ENCODE measurements around the gene ZNF488.

Gene ZNF488

GRCh38 chr10:47329855-47330254 is 54.2 kb downstream of the ZNF488 start:
- H3K27ac ChIP-seq (ENCODE audit: insufficient read depth in 1 of 2, low read depth in 1 of 2, low read length in 2 of 2, poor library complexity in 1 of 2, severe bottlenecking in 2 of 2): no peak overlapping the region
- ChIA-PET POLR2A (no interaction called here), CTCF (no interaction called here)
- no peak overlapping the region for H3K4me3 ChIP-seq (ENCODE audit: control insufficient read depth in 1 of 7, extremely low read depth in 1 of 7, insufficient read depth in 4 of 7, low read depth in 2 of 7, low read length in 6 of 7)
- H3K36me3 ChIP-seq (ENCODE audit: control insufficient read depth in 4 of 4, insufficient read depth in 4 of 4, low read length in 3 of 4): no peaks in the 10 kb centered on the region
- WGBS (ENCODE audit: insufficient coverage): 97% methylated on average over 4 of the region's 4 CpGs
- no peak for DNase-seq
- H3K4me1 ChIP-seq (ENCODE audit: control extremely low read depth in 1 of 4, control insufficient read depth in 4 of 4, insufficient read depth in 4 of 4, low read length in 3 of 4): no peaks in the 10 kb centered on the region
- H3K27me3 ChIP-seq (replicated peaks in 2 of 5; ENCODE audit: control insufficient read depth in 4 of 5, insufficient read depth in 5 of 5, low read length in 4 of 5): peaks cover 0 to 2% (median 0%) of the 10 kb centered on the region in 5 experiments
- H3K9me3 ChIP-seq (ENCODE audit: control extremely low read depth in 1 of 5, control insufficient read depth in 4 of 5, insufficient read depth in 2 of 5, low read depth in 1 of 5, low read length in 4 of 5): no peaks in the 10 kb centered on the region

- H3K27ac ChIP-seq (ENCODE audit: insufficient read depth in 1 of 2, low read depth in 1 of 2, low read length in 2 of 2, poor library complexity in 1 of 2, severe bottlenecking in 2 of 2): no peak overlapping the region
Observed at GRCh38 chr10:47326927-47327330, 57.2 kb downstream of the ZNF488 start.

GRCh38 chr10:47326306-47326926 is 57.7 kb downstream of the ZNF488 start:
- H3K27ac ChIP-seq (ENCODE audit: insufficient read depth in 1 of 2, low read depth in 1 of 2, low read length in 2 of 2, poor library complexity in 1 of 2, severe bottlenecking in 2 of 2): no peak overlapping the region
- DNase-seq: no peak
- no peaks in the 10 kb centered on the region for H3K4me1 ChIP-seq (ENCODE audit: control extremely low read depth in 1 of 4, control insufficient read depth in 4 of 4, insufficient read depth in 4 of 4, low read length in 3 of 4)
- H3K4me3 ChIP-seq (ENCODE audit: control insufficient read depth in 1 of 7, extremely low read depth in 1 of 7, insufficient read depth in 4 of 7, low read depth in 2 of 7, low read length in 6 of 7): no peak overlapping the region
- ChIA-PET CTCF (interaction anchor here (0.8 to 0.9 kb wide), 2 partner anchors 280 to 282 kb away, joined by 3 read pairs; no protein-coding TSS in a partner anchor), POLR2A (no interaction called here)
- H3K27me3 ChIP-seq (replicated peaks in 2 of 5; ENCODE audit: control insufficient read depth in 4 of 5, insufficient read depth in 5 of 5, low read length in 4 of 5): peaks cover 0 to 6% (median 0%) of the 10 kb centered on the region in 5 experiments
- WGBS (ENCODE audit: insufficient coverage): 93% methylated on average over 5 of the region's 5 CpGs
- H3K9me3 ChIP-seq (ENCODE audit: control extremely low read depth in 1 of 5, control insufficient read depth in 4 of 5, insufficient read depth in 2 of 5, low read depth in 1 of 5, low read length in 4 of 5): no peaks in the 10 kb centered on the region
- H3K36me3 ChIP-seq (ENCODE audit: control insufficient read depth in 4 of 4, insufficient read depth in 4 of 4, low read length in 3 of 4): no peaks in the 10 kb centered on the region

More at GRCh38 chr10:47326927-47327330, 57.2 kb downstream of the ZNF488 start:
- DNase-seq: no peak
- Histone ChIP-seq H3K4me1 (ENCODE audit: control extremely low read depth in 1 of 4, control insufficient read depth in 4 of 4, insufficient read depth in 4 of 4, low read length in 3 of 4) (no peaks in the 10 kb centered on the region), H3K36me3 (ENCODE audit: control insufficient read depth in 4 of 4, insufficient read depth in 4 of 4, low read length in 3 of 4) (no peaks in the 10 kb centered on the region), H3K4me3 (ENCODE audit: control insufficient read depth in 1 of 7, extremely low read depth in 1 of 7, insufficient read depth in 4 of 7, low read depth in 2 of 7, low read length in 6 of 7) (no peak overlapping the region), H3K27me3 (replicated peaks in 2 of 5; ENCODE audit: control insufficient read depth in 4 of 5, insufficient read depth in 5 of 5, low read length in 4 of 5) (peaks cover 0 to 5% (median 0%) of the 10 kb centered on the region in 5 experiments), H3K9me3 (ENCODE audit: control extremely low read depth in 1 of 5, control insufficient read depth in 4 of 5, insufficient read depth in 2 of 5, low read depth in 1 of 5, low read length in 4 of 5) (no peaks in the 10 kb centered on the region)
- WGBS (ENCODE audit: insufficient coverage): 97% methylated on average over 9 of the region's 11 CpGs
- POLR2A ChIA-PET: no interaction called here
- CTCF ChIA-PET: interaction anchor here (0.9 kb wide), 1 partner anchor 282 kb away, joined by 3 read pairs; no protein-coding TSS in a partner anchor

- no peaks in the 10 kb centered on the region for H3K9me3 ChIP-seq (ENCODE audit: control extremely low read depth in 1 of 5, control insufficient read depth in 4 of 5, insufficient read depth in 2 of 5, low read depth in 1 of 5, low read length in 4 of 5)
- no peak overlapping the region for H3K27ac ChIP-seq (ENCODE audit: insufficient read depth in 1 of 2, low read depth in 1 of 2, low read length in 2 of 2, poor library complexity in 1 of 2, severe bottlenecking in 2 of 2)
- H3K27me3 ChIP-seq (replicated peaks in 2 of 5; ENCODE audit: control insufficient read depth in 4 of 5, insufficient read depth in 5 of 5, low read length in 4 of 5): peaks cover 0 to 6% (median 0%) of the 10 kb centered on the region in 5 experiments
- WGBS (ENCODE audit: insufficient coverage): 96% methylated on average over 26 of the region's 30 CpGs
- no peak overlapping the region for H3K4me3 ChIP-seq (ENCODE audit: control insufficient read depth in 1 of 7, extremely low read depth in 1 of 7, insufficient read depth in 4 of 7, low read depth in 2 of 7, low read length in 6 of 7)
- POLR2A ChIA-PET: no interaction called here
- CTCF ChIA-PET: interaction anchor here (0.8 kb wide), 2 partner anchors 13 to 279 kb away, joined by 3 read pairs; no protein-coding TSS in a partner anchor
- no peaks in the 10 kb centered on the region for H3K36me3 ChIP-seq (ENCODE audit: control insufficient read depth in 4 of 4, insufficient read depth in 4 of 4, low read length in 3 of 4)
- no peaks in the 10 kb centered on the region for H3K4me1 ChIP-seq (ENCODE audit: control extremely low read depth in 1 of 4, control insufficient read depth in 4 of 4, insufficient read depth in 4 of 4, low read length in 3 of 4)
- DNase-seq: no peak
Observed at GRCh38 chr10:47325303-47326291, 58.5 kb downstream of the ZNF488 start.

GRCh38 chr10:47323636-47324296 is 60.3 kb downstream of the ZNF488 start:
- Histone ChIP-seq H3K4me3 (ENCODE audit: control insufficient read depth in 1 of 7, extremely low read depth in 1 of 7, insufficient read depth in 4 of 7, low read depth in 2 of 7, low read length in 6 of 7) (no peak overlapping the region), H3K9me3 (ENCODE audit: control extremely low read depth in 1 of 5, control insufficient read depth in 4 of 5, insufficient read depth in 2 of 5, low read depth in 1 of 5, low read length in 4 of 5) (no peaks in the 10 kb centered on the region), H3K36me3 (ENCODE audit: control insufficient read depth in 4 of 4, insufficient read depth in 4 of 4, low read length in 3 of 4) (no peaks in the 10 kb centered on the region), H3K4me1 (ENCODE audit: control extremely low read depth in 1 of 4, control insufficient read depth in 4 of 4, insufficient read depth in 4 of 4, low read length in 3 of 4) (no peaks in the 10 kb centered on the region), H3K27me3 (replicated peaks in 2 of 5; ENCODE audit: control insufficient read depth in 4 of 5, insufficient read depth in 5 of 5, low read length in 4 of 5) (peaks cover 0 to 6% (median 0%) of the 10 kb centered on the region in 5 experiments), H3K27ac (ENCODE audit: insufficient read depth in 1 of 2, low read depth in 1 of 2, low read length in 2 of 2, poor library complexity in 1 of 2, severe bottlenecking in 2 of 2) (no peak overlapping the region)
- 74% methylated on average over 4 of the region's 5 CpGs for WGBS (ENCODE audit: insufficient coverage)
- ChIA-PET CTCF (interaction anchor here (0.7 to 2.8 kb wide), 6 partner anchors 10 to 328 kb away, joined by 3 to 12 read pairs (median 4); no protein-coding TSS in a partner anchor), POLR2A (no interaction called here)
- no peak for DNase-seq

- ChIA-PET CTCF (interaction anchor here (0.7 to 2.8 kb wide), 4 partner anchors 10 to 297 kb away, joined by 3 to 12 read pairs (median 4); no protein-coding TSS in a partner anchor), POLR2A (no interaction called here)
- Histone ChIP-seq H3K4me3 (ENCODE audit: control insufficient read depth in 1 of 7, extremely low read depth in 1 of 7, insufficient read depth in 4 of 7, low read depth in 2 of 7, low read length in 6 of 7) (no peak overlapping the region), H3K9me3 (ENCODE audit: control extremely low read depth in 1 of 5, control insufficient read depth in 4 of 5, insufficient read depth in 2 of 5, low read depth in 1 of 5, low read length in 4 of 5) (no peaks in the 10 kb centered on the region), H3K27me3 (replicated peaks in 2 of 5; ENCODE audit: control insufficient read depth in 4 of 5, insufficient read depth in 5 of 5, low read length in 4 of 5) (peaks cover 0 to 6% (median 0%) of the 10 kb centered on the region in 5 experiments), H3K27ac (ENCODE audit: insufficient read depth in 1 of 2, low read depth in 1 of 2, low read length in 2 of 2, poor library complexity in 1 of 2, severe bottlenecking in 2 of 2) (no peak overlapping the region), H3K36me3 (ENCODE audit: control insufficient read depth in 4 of 4, insufficient read depth in 4 of 4, low read length in 3 of 4) (no peaks in the 10 kb centered on the region), H3K4me1 (ENCODE audit: control extremely low read depth in 1 of 4, control insufficient read depth in 4 of 4, insufficient read depth in 4 of 4, low read length in 3 of 4) (no peaks in the 10 kb centered on the region)
- 75% methylated on average over 1 of the region's 1 CpG for WGBS (ENCODE audit: insufficient coverage)
- DNase-seq: no peak
Observed at GRCh38 chr10:47323087-47323486, 61.0 kb downstream of the ZNF488 start.

All from common myeloid progenitor, CD34-positive (primary cell).